Stimulated activated CD4-positive, alpha-beta T cell treated with anti-CD3 and anti-CD28 coated beads, Interleukin-1b, Interleukin-23, amount 100 ng/mL, for 4 hours (primary cell): ENCODE results near the gene ILDR1.

Source experiments
- DNase-seq, 2 donors: peaks; one replicate each; pipeline ENCODE4 v3.0.0-alpha.2; 2020; ENCODE audit warnings: low read depth in 2 of 2

Gene ILDR1

DNA sequence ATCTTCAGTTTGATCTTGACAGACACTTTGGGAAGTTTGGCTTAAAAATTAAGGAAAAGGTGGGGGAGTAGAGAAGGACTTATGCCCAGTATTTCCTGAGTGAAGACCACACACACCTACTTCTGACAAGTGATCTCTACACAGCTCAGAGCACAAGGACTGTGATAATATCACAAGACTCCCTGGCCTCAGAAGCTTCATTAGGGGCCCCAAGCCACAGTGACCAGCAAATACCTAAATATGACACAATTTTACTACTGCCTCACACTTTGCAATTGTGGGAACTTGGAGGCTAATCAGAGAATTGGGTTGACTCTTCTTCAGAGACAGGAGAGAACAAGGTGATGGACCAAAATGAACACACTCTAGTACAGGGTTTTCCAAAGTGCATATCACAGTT lies 2.6 kb downstream of the ILDR1 start:
- no peak for DNase-seq

- no peak for DNase-seq
Observed at GRCh38 chr3:122014741-122015140, 7.3 kb downstream of the ILDR1 start.

GRCh38 chr3:122013448-122013925 lies 8.6 kb downstream of the ILDR1 start:
- no peak for DNase-seq

DNA sequence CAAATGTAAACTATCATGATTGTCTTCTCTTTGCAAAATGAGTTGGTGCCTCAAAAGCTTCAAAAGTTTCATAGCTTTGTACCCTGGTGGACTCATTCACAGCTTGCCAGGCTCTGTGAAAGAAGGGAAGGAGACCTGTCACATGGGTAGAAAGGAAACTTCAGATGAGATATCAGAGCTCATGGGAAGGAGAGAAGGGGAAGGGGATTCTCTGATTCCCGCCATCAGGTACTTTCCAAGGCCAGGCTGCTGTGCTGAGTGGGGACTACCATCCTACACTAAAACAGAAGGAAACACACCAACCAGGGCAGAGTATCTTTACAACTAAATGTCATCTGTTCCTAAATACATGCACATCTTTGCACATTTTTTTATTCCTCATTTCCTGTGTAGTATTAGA lies 9.2 kb downstream of the ILDR1 start:
- no peak for DNase-seq

GRCh38 chr3:122011396-122011795 lies 10.7 kb downstream of the ILDR1 start:
- DNase-seq: no peak

DNA sequence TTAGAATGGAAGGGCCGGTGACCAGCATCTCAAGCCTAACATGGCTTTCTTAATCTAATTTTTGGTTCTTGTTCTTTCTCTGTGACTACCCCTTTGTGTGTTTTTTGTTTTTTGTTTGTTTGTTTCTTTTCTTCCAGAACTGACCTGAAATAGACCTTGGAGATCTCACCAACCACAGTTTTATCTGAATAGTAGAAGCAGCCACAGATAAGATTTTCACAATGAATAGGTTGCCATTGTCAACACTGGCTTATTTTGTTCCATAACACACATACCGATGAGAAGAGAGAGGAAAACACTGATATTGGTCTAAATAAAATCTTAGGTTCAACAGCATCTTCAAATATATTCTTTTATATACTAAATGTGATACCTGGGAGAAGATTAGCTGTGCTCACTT lies 11.5 kb downstream of the ILDR1 start:
- no peak for DNase-seq

- DNase-seq: no peak
Observed at GRCh38 chr3:122008166-122008565, 13.9 kb downstream of the ILDR1 start.

DNA sequence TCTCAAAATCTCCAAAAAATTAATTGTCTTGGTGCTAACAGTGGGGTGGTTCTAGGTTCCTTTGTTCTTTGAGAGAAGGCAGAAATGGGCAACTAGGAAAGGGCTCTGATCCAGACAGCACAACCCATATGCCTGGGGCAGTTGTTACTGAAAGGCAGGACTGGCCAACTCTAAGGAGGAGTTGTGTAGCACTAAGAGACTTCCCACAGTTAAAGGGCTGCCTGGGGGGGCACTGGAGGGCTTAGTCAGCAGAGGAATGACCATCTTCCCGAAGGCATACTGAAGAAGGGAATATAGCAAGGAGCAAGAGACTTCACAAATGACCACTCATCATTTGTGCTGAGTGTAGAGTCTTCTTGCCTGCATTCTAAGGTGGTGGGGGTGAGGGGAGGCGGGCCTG lies 15.8 kb downstream of the ILDR1 start:
- DNase-seq: no peak

DNA sequence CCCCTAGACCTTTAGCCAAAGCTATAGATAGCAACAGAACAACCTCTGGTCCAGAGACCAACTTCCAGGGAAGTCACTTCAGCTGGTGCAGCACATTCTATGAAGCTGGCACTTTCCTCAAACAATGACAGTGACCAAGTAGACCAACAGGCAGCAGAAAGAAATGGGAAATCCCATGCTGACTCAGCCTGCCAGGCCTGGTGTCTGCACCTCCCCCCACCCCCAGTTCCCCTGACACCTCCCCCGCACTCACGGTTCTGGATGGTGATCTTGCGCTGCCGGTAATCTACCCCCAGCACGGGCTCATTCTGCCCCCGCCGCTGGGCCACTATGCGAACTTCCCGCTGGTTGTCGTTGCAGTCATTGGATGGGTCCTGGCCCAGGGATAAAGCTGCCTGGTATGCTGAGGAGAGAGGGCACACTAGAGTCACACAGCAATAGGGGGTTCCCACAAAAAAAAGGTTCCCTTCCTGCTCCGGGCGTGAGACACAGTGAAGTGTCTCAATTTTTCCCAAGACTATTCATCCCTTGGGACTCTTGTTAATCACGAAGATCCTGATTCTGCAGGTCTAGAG lies 17.0 kb downstream of the ILDR1 start:
- no peak for DNase-seq

DNA sequence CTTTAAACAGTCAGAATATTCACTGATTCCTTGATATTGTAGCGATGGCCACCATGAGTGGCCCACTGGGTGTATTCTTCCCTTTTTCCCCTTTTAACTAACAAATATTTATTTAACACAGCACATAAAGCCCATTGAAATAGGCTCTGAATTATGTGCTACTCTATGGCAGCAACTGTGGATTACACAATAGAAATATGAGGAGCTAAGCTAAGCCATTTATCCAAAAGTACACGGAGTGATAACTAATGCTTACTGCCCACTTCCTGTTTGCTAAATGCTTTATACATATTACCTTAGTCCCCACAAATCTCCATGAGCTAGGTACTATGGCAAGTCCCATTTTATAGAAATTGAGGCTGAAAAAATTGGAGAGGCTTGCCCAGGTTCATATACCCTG lies 17.9 kb downstream of the ILDR1 start:
- no peak for DNase-seq

- no peak for DNase-seq
Observed at GRCh38 chr3:122003606-122004005, 18.4 kb downstream of the ILDR1 start.

- no peak for DNase-seq
Observed at GRCh38 chr3:122003112-122003511, 18.9 kb downstream of the ILDR1 start.

DNA sequence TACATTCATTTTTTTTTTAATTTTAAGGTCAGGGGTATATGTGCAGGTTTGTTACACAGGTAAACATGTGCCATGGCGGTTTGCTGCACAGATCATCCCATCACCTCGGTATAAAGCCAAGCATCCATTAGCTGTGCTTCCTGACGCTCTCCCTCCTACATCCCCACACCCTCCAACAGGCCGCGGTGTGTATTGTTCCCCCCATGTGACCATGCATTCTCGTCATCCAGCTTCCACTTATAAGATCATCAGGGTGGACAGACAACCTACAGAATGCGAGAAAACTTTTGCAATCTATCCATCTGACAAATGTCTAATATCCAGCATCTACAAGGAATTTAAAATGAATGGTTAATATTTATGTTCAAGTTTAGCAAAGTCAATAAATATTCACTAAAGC lies 19.4 kb downstream of the ILDR1 start:
- no peak for DNase-seq

- DNase-seq: no peak
Observed at GRCh38 chr3:122001892-122002291, 20.2 kb downstream of the ILDR1 start.

- DNase-seq: no peak
Observed at GRCh38 chr3:122000936-122001605, 21.0 kb downstream of the ILDR1 start.

DNA sequence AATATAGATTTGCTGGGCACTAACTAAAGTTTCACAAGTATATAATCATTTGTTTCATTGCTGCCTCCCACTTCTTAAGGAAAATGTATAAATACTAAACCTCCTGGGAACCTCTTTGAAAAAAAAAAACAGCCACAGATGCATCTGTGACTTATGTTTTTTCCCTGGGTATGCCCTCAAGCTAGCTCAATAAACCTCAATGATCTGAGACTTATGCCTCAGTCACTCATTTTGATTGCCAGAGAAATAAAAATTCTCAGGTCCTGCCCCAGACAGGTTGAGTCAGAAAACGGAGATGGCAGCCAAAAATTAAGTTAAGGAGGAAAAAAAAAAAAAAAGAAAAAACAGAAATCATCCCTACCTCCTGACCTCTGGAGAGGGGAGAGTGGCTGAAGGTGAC lies 22.1 kb downstream of the ILDR1 start:
- no peak for DNase-seq

DNA sequence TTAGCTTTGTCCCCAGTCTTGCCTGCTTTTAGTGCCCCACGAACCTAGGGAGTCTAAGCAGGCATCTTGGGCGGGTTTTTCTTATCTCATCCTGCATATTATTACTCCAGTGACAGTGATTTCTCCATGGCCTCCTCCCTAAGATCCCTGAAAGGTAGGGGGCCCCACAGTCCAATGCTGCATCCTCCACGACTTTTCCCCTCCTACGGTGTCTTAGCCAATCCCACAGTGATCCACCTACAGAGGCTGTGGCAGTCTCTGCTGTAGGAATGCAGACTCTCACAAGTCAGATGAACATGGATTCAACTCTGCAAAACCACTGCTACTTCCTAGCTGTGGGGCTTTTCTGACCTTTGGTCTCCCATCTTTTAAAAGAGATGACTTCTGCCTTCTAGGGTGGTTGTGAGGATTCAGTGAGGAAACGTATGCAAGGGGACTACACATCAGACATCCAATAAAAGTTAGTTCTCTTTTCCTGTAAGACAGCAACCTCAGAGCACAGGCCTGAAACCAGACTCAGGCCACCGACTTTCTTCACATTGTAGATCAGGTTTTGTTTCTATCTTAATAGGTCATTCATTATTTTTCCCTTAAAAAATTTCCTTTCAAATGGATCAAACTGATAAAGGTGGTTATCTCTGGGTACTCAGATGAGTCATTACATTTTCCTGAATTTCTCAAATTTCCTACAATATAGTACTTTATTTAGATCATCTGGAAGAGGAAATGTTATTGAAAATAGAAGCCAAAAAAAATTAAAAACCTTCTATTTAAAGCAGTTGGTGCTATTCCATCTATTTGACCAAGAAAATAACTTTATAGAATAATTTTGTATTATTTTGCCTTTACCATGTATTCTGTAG lies 23.2 kb downstream of the ILDR1 start:
- no peak for DNase-seq

DNA sequence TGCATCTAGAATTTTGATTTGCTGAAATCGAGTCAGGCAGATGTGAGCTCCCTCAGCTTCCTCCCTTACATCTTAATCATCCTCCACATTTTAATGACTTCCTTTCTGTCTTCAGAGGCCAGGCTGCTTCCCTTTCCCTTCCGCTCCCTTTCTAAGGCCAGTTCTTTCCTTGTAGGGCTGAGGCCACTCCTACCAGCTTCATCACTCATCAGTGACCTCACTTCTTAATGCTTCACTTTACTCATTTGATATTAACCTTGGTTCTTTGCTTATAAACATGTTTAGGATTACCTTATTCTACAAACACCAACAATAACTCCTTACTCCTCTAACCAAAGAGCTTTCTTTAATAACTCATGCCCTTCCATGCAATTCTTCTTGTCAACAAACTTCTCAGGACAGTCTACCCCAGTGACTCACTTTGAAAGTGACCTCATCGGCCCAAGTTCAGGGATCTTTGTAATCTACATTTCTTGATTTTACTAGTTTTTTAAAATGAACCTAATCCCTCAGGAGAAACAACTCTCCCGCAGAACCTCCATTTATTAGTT lies 23.9 kb downstream of the ILDR1 start:
- no peak for DNase-seq

GRCh38 chr3:121997372-121997771 lies 24.7 kb downstream of the ILDR1 start:
- DNase-seq: no peak

- DNase-seq: no peak
Observed at GRCh38 chr3:121996441-121996840, 25.6 kb downstream of the ILDR1 start.

DNA sequence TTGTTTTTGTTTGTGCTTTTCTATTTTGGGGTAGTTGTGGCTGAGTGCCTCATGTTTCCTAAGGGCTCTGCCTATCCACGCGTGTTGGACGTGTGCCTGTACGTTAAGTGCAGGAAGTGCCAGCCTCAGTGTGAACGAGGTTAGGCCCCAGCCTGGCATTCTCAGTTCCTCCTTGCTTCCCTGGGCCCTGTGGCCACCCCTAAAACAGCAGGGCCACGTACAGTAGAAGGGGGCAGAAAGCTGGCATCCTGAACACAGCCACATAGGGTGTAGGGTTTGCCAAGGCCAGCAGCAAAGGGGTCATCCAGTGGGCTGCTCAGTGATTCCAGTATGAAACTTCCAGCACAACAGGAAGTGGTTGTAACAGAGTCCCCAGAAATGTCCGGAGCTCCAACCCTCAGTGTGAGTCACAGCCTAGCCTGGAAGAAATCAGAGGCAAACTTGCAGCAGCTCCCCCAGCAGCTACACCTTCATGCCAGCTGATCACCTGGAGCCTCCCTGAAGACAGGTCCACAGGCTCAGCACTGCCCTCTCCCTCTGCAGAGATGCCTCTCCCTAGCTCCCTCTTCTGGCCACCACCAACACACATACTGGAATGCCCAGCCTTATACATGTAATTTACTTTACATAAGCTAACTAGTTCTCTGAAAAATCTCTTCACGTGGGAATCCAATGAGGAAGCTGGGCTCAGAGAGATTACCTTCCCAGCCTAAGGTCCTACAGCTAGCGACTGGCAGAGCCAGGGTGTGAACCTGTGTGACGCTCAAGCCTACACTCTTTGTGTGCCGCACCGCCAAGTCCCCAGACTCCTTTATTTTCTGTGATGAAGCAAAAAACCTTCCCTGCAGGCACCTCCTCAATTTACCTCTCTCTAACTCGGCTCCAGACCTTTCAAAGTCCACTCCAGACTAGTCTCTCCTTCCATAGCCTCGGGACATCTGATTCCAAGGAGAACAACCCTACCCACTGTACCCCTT lies 26.6 kb downstream of the ILDR1 start:
- DNase-seq: no peak
